ENCODE measurements around the gene KIAA0232.
A peak's percentile ranks its signal among the peaks of the same experiment; 100 is the strongest.

The KIAA0232 gene

DNA sequence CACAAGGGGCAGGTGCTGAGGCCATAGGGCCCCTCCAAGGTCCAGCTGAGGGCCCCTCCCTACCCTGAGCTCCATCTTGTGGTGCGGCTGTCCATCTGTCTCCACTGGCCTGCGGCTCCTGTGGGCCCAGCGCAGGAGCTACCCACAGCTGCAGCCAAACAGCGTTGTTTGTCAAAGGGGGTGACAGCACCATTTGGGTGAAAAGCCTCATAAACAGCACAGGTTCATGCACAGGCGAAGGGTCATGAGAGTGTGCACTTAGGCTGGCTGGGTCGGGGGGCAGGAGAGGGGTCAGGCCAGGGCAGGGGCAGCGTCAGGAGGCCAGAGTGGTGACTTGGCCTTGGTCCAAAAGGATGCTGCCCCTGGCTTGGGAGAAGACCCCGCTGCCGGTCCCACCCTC, 34.2 kb upstream of the KIAA0232 start:
- TF ChIP-seq, protein P1, sequence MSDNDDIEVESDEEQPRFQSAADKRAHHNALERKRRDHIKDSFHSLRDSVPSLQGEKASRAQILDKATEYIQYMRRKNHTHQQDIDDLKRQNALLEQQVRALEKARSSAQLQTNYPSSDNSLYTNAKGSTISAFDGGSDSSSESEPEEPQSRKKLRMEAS (IDR thresholded peaks at IDR 0.05; ENCODE audit: low read depth, low read length) = no peak
- TF ChIP-seq CTCF (IDR thresholded peaks at IDR 0.05; ENCODE audit: low read depth, low read length) = no peak
- TF ChIP-seq POLR2A (IDR thresholded peaks at IDR 0.05; ENCODE audit: extremely low read depth, insufficient read length) = no peak
- TF ChIP-seq MYC (IDR thresholded peaks at IDR 0.05; ENCODE audit: low read depth, low read length) = no peak
- DNase-seq (ENCODE audit: low read depth) = no peak
- H3K4me3 ChIP-seq (ENCODE audit: low read depth, low read length) = no peak overlapping the region

DNA sequence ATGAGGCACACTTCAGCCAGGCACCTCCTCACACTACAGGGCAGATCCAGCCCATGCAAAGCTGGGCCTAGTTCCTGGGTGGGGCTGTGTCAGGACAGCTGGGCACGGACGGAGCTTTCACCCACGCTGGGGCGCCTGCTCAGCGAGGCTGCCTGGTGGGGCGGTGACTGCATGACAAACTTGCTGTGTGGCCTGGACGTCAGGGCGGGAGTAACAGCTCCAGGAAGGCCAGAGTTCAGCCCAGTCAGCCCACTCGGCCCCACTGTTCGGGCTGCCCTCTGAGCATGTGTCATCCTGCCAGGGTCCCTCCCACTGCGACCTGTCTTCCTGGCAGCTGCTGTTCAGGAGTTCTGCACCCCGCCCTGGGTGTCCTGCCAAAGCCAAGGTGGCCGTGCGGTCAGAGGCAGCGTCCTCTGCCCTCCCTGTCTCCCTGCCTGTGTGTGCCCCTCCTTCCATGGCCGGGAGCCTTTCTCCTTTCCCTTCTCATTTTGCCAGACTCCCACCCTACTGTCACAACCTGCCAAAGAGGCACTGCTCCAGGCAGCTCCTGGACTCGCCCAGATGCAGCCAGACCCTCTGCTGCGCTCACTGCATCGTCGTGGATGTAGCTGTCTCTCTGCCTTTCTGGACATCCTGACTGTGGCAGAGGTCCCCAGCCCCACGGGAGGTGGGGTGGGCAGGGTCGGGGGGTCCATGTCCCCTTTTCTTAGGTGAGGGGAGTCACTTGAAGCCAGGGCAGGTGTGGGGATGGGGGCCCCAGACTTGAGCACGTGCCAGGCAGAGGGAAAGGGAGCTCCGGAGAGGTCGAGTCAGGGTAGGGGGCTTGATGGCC, 33.0 kb upstream of the KIAA0232 start:
- H3K4me3 ChIP-seq (ENCODE audit: low read depth, low read length) = no peak overlapping the region
- TF ChIP-seq, protein P1 (IDR thresholded peaks at IDR 0.05; ENCODE audit: low read depth, low read length) = no peak
- TF ChIP-seq POLR2A (IDR thresholded peaks at IDR 0.05; ENCODE audit: extremely low read depth, insufficient read length) (no peak), CTCF (IDR thresholded peaks at IDR 0.05; ENCODE audit: low read depth, low read length) (no peak), MYC (IDR thresholded peaks at IDR 0.05; ENCODE audit: low read depth, low read length) (no peak)
- DNase-seq (ENCODE audit: low read depth) = no peak

GRCh38 chr4:6750286-6751221, 32.0 kb upstream of the KIAA0232 start:
- TF ChIP-seq MYC (IDR thresholded peaks at IDR 0.05; ENCODE audit: low read depth, low read length) (no peak), CTCF (IDR thresholded peaks at IDR 0.05; ENCODE audit: low read depth, low read length) (no peak), POLR2A (IDR thresholded peaks at IDR 0.05; ENCODE audit: extremely low read depth, insufficient read length) (no peak)
- TF ChIP-seq, protein P1 (IDR thresholded peaks at IDR 0.05; ENCODE audit: low read depth, low read length) = no peak
- no peak for DNase-seq (ENCODE audit: low read depth)
- H3K4me3 ChIP-seq (ENCODE audit: low read depth, low read length) = no peak overlapping the region

GRCh38 chr4:6751611-6752485, 30.7 kb upstream of the KIAA0232 start:
- no peak overlapping the region for H3K4me3 ChIP-seq (ENCODE audit: low read depth, low read length)
- DNase-seq (ENCODE audit: low read depth) = no peak
- TF ChIP-seq, protein P1 (IDR thresholded peaks at IDR 0.05; ENCODE audit: low read depth, low read length) = no peak
- no peak for TF ChIP-seq MYC (IDR thresholded peaks at IDR 0.05; ENCODE audit: low read depth, low read length)
- no peak for TF ChIP-seq POLR2A (IDR thresholded peaks at IDR 0.05; ENCODE audit: extremely low read depth, insufficient read length)
- TF ChIP-seq CTCF (IDR thresholded peaks at IDR 0.05; ENCODE audit: low read depth, low read length) = no peak

GRCh38 chr4:6752486-6752829, 30.1 kb upstream of the KIAA0232 start:
- DNase-seq (ENCODE audit: low read depth) = peak; percentile 58
- no peak overlapping the region for H3K4me3 ChIP-seq (ENCODE audit: low read depth, low read length)

More at GRCh38 chr4:6752486-6752829, 30.1 kb upstream of the KIAA0232 start:
- TF ChIP-seq, protein P1 (IDR thresholded peaks at IDR 0.05; ENCODE audit: low read depth, low read length) = peak; percentile 69
- TF ChIP-seq CTCF (IDR thresholded peaks at IDR 0.05; ENCODE audit: low read depth, low read length) (no peak), POLR2A (IDR thresholded peaks at IDR 0.05; ENCODE audit: extremely low read depth, insufficient read length) (no peak), MYC (IDR thresholded peaks at IDR 0.05; ENCODE audit: low read depth, low read length) (peak; percentile 76)

Measured in NB4 (cell line).